Measurements from ENCODE around the gene RASGRP3. TPM values are rescaled to one million over a fixed set of nuclear protein-coding genes. Genes with fewer than 3 reads are reported as not detected.

Gene RASGRP3
- total and polyA plus RNA-seq, 10 donors: 13.2 to 68.1 (median 44.5) TPM

- H3K36me3 ChIP-seq: no peaks in the 10 kb centered on the region
- H3K9me3 ChIP-seq: no peaks in the 10 kb centered on the region
- intact Hi-C loops (cut with DNase I; ENCODE audit: low total_unique reads): no loop called here
- TF ChIP-seq POLR2A (IDR thresholded peaks at IDR 0.05) (no peak), CTCF (IDR thresholded peaks at IDR 0.05 in 8 of 11, conservative IDR thresholded peaks at IDR 0.05 in 3 of 11) (no peak)
- H3K4me1 ChIP-seq: peaks cover 8 to 95% (median 69%) of the 10 kb centered on the region in 6 donors
- 64 to 84% (median 78%) methylated on average over 2 of the region's 2 CpGs for WGBS, 5 donors
- H3K27ac ChIP-seq: peak overlapping the region in 4 of 8 donors; percentile 37 to 74 (median 60)
- no peak for DNase-seq
- no peak overlapping the region for H3K4me3 ChIP-seq
- no peaks in the 10 kb centered on the region for H3K27me3 ChIP-seq (replicated peaks in 1 of 7)
Observed at GRCh38 chr2:33495683-33496082, 19.2 kb downstream of the RASGRP3 start.

GRCh38 chr2:33496150-33496549 is 19.7 kb downstream of the RASGRP3 start:
- intact Hi-C loops (cut with DNase I; ENCODE audit: low total_unique reads): no loop called here
- whole genome bisulfite sequencing, 5 donors: 52 to 62% (median 56%) methylated on average over 2 of the region's 2 CpGs

GRCh38 chr2:33496726-33497125 is 20.3 kb downstream of the RASGRP3 start:
- Histone ChIP-seq H3K9me3 (no peaks in the 10 kb centered on the region), H3K27ac (peak overlapping the region in 5 of 8 donors; percentile 37 to 74 (median 63)), H3K27me3 (replicated peaks in 1 of 7) (no peaks in the 10 kb centered on the region), H3K4me1 (peaks cover 8 to 90% (median 60%) of the 10 kb centered on the region in 6 donors), H3K36me3 (no peaks in the 10 kb centered on the region), H3K4me3 (no peak overlapping the region)
- intact Hi-C loops (cut with DNase I; ENCODE audit: low total_unique reads): no loop called here
- no peak for DNase-seq
- TF ChIP-seq POLR2A (IDR thresholded peaks at IDR 0.05): no peak
- TF ChIP-seq CTCF (IDR thresholded peaks at IDR 0.05 in 8 of 11, conservative IDR thresholded peaks at IDR 0.05 in 3 of 11): no peak
- TF ChIP-seq POLR2AphosphoS5 (IDR thresholded peaks at IDR 0.05): no peak
- 23 to 43% (median 34%) methylated on average over 2 of the region's 2 CpGs for WGBS, 5 donors

More at GRCh38 chr2:33496150-33496549, 19.7 kb downstream of the RASGRP3 start:
- Histone ChIP-seq H3K9me3 (no peaks in the 10 kb centered on the region), H3K27ac (peak overlapping the region in 5 of 8 donors; percentile 37 to 74 (median 63)), H3K36me3 (no peaks in the 10 kb centered on the region), H3K4me3 (no peak overlapping the region), H3K27me3 (replicated peaks in 1 of 7) (no peaks in the 10 kb centered on the region), H3K4me1 (peaks cover 8 to 90% (median 65%) of the 10 kb centered on the region in 6 donors)
- no peak for DNase-seq
- TF ChIP-seq POLR2A (IDR thresholded peaks at IDR 0.05): no peak
- TF ChIP-seq POLR2AphosphoS5 (IDR thresholded peaks at IDR 0.05): no peak
- TF ChIP-seq CTCF (IDR thresholded peaks at IDR 0.05 in 8 of 11, conservative IDR thresholded peaks at IDR 0.05 in 3 of 11): no peak

GRCh38 chr2:33497221-33497650 is 20.8 kb downstream of the RASGRP3 start:
- Histone ChIP-seq H3K4me1 (peaks cover 8 to 90% (median 56%) of the 10 kb centered on the region in 6 donors), H3K27ac (peak overlapping the region in 5 of 8 donors; percentile 15 to 74 (median 63)), H3K36me3 (no peaks in the 10 kb centered on the region), H3K4me3 (no peak overlapping the region), H3K9me3 (no peaks in the 10 kb centered on the region), H3K27me3 (replicated peaks in 1 of 7) (no peaks in the 10 kb centered on the region)
- intact Hi-C loops (cut with DNase I; ENCODE audit: low total_unique reads): no loop called here
- no peak for TF ChIP-seq POLR2A (IDR thresholded peaks at IDR 0.05)
- no peak for TF ChIP-seq POLR2AphosphoS5 (IDR thresholded peaks at IDR 0.05)
- no peak for TF ChIP-seq CTCF (IDR thresholded peaks at IDR 0.05 in 8 of 11, conservative IDR thresholded peaks at IDR 0.05 in 3 of 11)
- DNase-seq: no peak
